ENCODE measurements around the gene ZNF580. TPM values are rescaled to one million over a fixed set of nuclear protein-coding genes. Genes with fewer than 3 reads are reported as not detected.

ZNF580 gene
- total RNA-seq, 2 experiments from 2014 or later: 31.3 to 32.0 TPM

GRCh38 chr19:55650126-55650557, 9.3 kb downstream of the ZNF580 start:
- CTCF ChIA-PET: interaction anchor here (1.0 kb wide), 1 partner anchor 11 kb away, joined by 3 read pairs; no protein-coding TSS in a partner anchor
- POLR2A ChIA-PET: no interaction called here

GRCh38 chr19:55650602-55651230, 9.9 kb downstream of the ZNF580 start:
- POLR2A ChIA-PET: no interaction called here
- CTCF ChIA-PET: interaction anchor here (1.0 kb wide), 1 partner anchor 12 kb away, joined by 3 read pairs; no protein-coding TSS in a partner anchor

GRCh38 chr19:55651236-55651635, 10.4 kb downstream of the ZNF580 start:
- CTCF ChIA-PET: no interaction called here
- POLR2A ChIA-PET: no interaction called here

GRCh38 chr19:55652311-55653128, 11.7 kb downstream of the ZNF580 start:
- ChIA-PET CTCF (interaction anchor here (0.6 to 3.9 kb wide), 19 partner anchors 9 to 1489 kb away, joined by 3 to 29 read pairs (median 5); partner anchors contain the start of genes ZNF524, ZNF580 and ZNF581), POLR2A (interaction anchor here (0.7 kb wide), 1 partner anchor 541 kb away, joined by 9 read pairs; no protein-coding TSS in a partner anchor)

GRCh38 chr19:55653651-55654322, 13.0 kb downstream of the ZNF580 start:
- CTCF ChIA-PET: interaction anchor here (0.7 to 3.9 kb wide), 24 partner anchors 9 to 1190 kb away, joined by 3 to 29 read pairs (median 4); partner anchors contain the start of genes LENG9, TMEM238, ZNF524 and ZNF580
- POLR2A ChIA-PET: interaction anchor here (0.7 to 1.6 kb wide), 3 partner anchors 55 to 543 kb away, joined by 3 to 9 read pairs (median 9); partner anchors contain the start of genes FIZ1 and PPP1R12C

- ChIA-PET POLR2A (interaction anchor here (1.1 to 1.6 kb wide), 4 partner anchors 11 to 537 kb away, joined by 3 to 9 read pairs (median 4); partner anchors contain the start of genes FIZ1, PPP1R12C and ZNF581), CTCF (interaction anchor here (0.8 to 3.9 kb wide), 9 partner anchors 10 to 1191 kb away, joined by 3 to 29 read pairs (median 4); partner anchors contain the start of genes LENG9, TMEM238 and ZNF581)
These were observed 13.6 kb downstream of the ZNF580 start for GRCh38 chr19:55654323-55654867.

- POLR2A ChIA-PET: interaction anchor here (1.1 to 1.6 kb wide), 4 partner anchors 12 to 538 kb away, joined by 3 to 9 read pairs (median 4); partner anchors contain the start of genes FIZ1, PPP1R12C and ZNF581
- CTCF ChIA-PET: interaction anchor here (0.8 to 3.9 kb wide), 8 partner anchors 11 to 1192 kb away, joined by 3 to 29 read pairs (median 4); partner anchors contain the start of genes LENG9, TMEM238 and ZNF581
These were observed 14.3 kb downstream of the ZNF580 start, which contains the start of gene U2AF2 for GRCh38 chr19:55654868-55655647. Gene U2AF2 (plus strand): TSS chr19:55655035. CDS start chr19:55655105, 70 bp downstream.

GRCh38 chr19:55655648-55656040, 14.8 kb downstream of the ZNF580 start:
- POLR2A ChIA-PET: no interaction called here
- CTCF ChIA-PET: no interaction called here

GRCh38 chr19:55656552-55656951, 15.8 kb downstream of the ZNF580 start:
- POLR2A ChIA-PET: interaction anchor here (1.2 kb wide), 1 partner anchor 15 kb away, joined by 5 read pairs; no protein-coding TSS in a partner anchor
- CTCF ChIA-PET: interaction anchor here (0.6 to 1.6 kb wide), 3 partner anchors 16 to 24 kb away, joined by 3 to 7 read pairs (median 3); partner anchors contain the start of gene ZNF580

GRCh38 chr19:55656988-55657747, 16.4 kb downstream of the ZNF580 start:
- CTCF ChIA-PET: interaction anchor here (0.7 to 1.6 kb wide), 3 partner anchors 15 to 25 kb away, joined by 3 to 7 read pairs (median 4); partner anchors contain the start of gene ZNF580
- POLR2A ChIA-PET: interaction anchor here (0.5 to 1.2 kb wide), 3 partner anchors 11 to 37 kb away, joined by 4 to 6 read pairs (median 5); no protein-coding TSS in a partner anchor

GRCh38 chr19:55658846-55659459, 18.2 kb downstream of the ZNF580 start:
- POLR2A ChIA-PET: interaction anchor here (0.5 kb wide), 1 partner anchor 14 kb away, joined by 3 read pairs; no protein-coding TSS in a partner anchor
- CTCF ChIA-PET: no interaction called here

- CTCF ChIA-PET: no interaction called here
- POLR2A ChIA-PET: interaction anchor here (0.7 kb wide), 1 partner anchor 11 kb away, joined by 3 read pairs; no protein-coding TSS in a partner anchor
These were observed 19.0 kb downstream of the ZNF580 start for GRCh38 chr19:55659822-55660221.

GRCh38 chr19:55660404-55660803, 19.6 kb downstream of the ZNF580 start:
- CTCF ChIA-PET: interaction anchor here (0.5 kb wide), 1 partner anchor 242 kb away, joined by 5 read pairs; no protein-coding TSS in a partner anchor
- POLR2A ChIA-PET: no interaction called here

- ChIA-PET POLR2A (no interaction called here), CTCF (no interaction called here)
These were observed 20.2 kb downstream of the ZNF580 start for GRCh38 chr19:55660991-55661390.

- CTCF ChIA-PET: no interaction called here
- POLR2A ChIA-PET: no interaction called here
These were observed 21.0 kb downstream of the ZNF580 start for GRCh38 chr19:55661826-55662225.

GRCh38 chr19:55663846-55664536, 23.2 kb downstream of the ZNF580 start:
- POLR2A ChIA-PET: no interaction called here
- CTCF ChIA-PET: interaction anchor here (1.0 kb wide), 2 partner anchors 11 to 21 kb away, joined by 3 read pairs; no protein-coding TSS in a partner anchor

Measured in activated CD8-positive, alpha-beta memory T cell treated with anti-CD3 and anti-CD28 coated beads for 36 hours (primary cell).